KOPT-K1 (cell line): ENCODE results near the gene SLC10A3.

Experiments
- H3K27ac ChIP-seq: fragments of 200-600 bp; sonication (generic); 2 replicates; pipeline ENCODE4 v1.5.1; 2016; ENCODE audit warnings: antibody characterized with exemption, mild to moderate bottlenecking, low read depth, low read length; ENCODE audit not compliant: poor library complexity, severe bottlenecking
- H3K36me3 ChIP-seq: fragments of 200-600 bp; sonication (generic); 2 replicates; pipeline ENCODE4 v1.5.1; 2017; ENCODE audit warnings: antibody characterized with exemption, mild to moderate bottlenecking, low read length, moderate library complexity; ENCODE audit not compliant: insufficient read depth
- H3K9me3 ChIP-seq: fragments of 200-600 bp; sonication (generic); 2 replicates; pipeline ENCODE4 v1.5.1; 2017; ENCODE audit warnings: antibody characterized with exemption, low read length, mild to moderate bottlenecking; ENCODE audit not compliant: insufficient read depth, poor library complexity, severe bottlenecking

SLC10A3 gene, protein sequence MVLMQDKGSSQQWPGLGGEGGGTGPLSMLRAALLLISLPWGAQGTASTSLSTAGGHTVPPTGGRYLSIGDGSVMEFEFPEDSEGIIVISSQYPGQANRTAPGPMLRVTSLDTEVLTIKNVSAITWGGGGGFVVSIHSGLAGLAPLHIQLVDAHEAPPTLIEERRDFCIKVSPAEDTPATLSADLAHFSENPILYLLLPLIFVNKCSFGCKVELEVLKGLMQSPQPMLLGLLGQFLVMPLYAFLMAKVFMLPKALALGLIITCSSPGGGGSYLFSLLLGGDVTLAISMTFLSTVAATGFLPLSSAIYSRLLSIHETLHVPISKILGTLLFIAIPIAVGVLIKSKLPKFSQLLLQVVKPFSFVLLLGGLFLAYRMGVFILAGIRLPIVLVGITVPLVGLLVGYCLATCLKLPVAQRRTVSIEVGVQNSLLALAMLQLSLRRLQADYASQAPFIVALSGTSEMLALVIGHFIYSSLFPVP

DNA sequence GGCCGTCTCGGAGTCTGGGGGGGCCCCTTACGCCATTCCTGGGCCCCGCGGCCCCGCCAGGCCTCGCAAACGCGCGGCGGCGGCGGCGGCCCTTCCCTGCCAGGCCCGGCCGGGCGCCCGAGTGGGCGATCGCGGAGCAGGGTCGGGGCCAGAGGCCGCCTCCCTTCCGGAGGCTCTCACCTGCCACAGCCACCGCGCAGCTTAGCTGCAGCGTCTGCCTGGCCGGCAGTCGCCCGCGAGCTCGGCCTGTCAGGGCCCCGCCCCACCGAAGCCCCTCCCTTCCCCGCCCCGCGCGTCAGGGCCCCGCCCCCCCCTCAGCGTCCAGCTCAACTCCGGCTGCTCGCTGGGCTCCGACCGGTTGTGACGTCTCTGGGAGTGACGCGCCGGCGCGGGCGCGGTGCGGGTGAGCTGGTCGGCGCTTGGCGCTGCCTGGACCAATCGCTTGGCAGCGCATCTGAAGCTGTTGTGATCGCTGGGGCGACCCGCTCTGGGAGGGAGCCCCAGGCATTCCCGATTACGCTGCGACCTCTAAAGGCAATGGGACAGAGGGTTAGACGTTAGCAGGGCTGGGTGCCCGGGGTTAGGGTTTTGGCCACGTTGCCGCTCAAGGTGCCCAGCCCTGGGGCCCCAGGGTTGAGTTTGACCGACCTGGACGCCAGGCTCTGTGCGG, at the start of gene SLC10A3:
SLC10A3 (minus strand) TSS at position 216 of the 670 bp plus-strand sequence. CDS start 1,689 bp downstream, outside the sequence.
- peak within 1 kb of the TSS; percentile 67 for H3K27ac ChIP-seq
- peaks cover under 1% of the 10 kb centered on the region; the same call in 1 of the 2 replicates for H3K36me3 ChIP-seq
- no peaks in the 10 kb centered on the region for H3K9me3 ChIP-seq

GRCh38 chrX:154539077-154539476, 48.6 kb upstream of the SLC10A3 start:
- no peak overlapping the region for H3K27ac ChIP-seq
- H3K36me3 ChIP-seq = peaks cover 50% of the 10 kb centered on the region
- no peaks in the 10 kb centered on the region for H3K9me3 ChIP-seq

DNA sequence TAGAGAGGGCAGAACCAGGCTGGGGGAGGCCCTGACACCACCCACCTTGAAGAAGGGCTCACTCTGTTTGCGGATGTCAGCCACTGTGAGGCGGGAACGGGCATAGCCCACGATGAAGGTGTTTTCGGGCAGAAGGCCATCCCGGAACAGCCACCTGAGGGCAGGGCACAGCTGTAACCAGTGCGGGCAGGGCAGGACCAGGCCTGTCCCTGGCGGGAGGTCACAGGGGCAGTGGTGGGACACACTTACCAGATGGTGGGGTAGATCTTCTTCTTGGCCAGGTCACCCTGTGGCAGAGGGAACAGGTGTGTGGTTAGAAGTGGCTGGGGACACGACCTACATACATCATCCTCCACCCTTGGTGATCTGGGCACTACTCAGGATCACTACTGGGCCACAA, 45.5 kb upstream of the SLC10A3 start:
- Histone ChIP-seq H3K27ac (no peak overlapping the region), H3K36me3 (peaks cover 57% of the 10 kb centered on the region), H3K9me3 (no peaks in the 10 kb centered on the region)

DNA sequence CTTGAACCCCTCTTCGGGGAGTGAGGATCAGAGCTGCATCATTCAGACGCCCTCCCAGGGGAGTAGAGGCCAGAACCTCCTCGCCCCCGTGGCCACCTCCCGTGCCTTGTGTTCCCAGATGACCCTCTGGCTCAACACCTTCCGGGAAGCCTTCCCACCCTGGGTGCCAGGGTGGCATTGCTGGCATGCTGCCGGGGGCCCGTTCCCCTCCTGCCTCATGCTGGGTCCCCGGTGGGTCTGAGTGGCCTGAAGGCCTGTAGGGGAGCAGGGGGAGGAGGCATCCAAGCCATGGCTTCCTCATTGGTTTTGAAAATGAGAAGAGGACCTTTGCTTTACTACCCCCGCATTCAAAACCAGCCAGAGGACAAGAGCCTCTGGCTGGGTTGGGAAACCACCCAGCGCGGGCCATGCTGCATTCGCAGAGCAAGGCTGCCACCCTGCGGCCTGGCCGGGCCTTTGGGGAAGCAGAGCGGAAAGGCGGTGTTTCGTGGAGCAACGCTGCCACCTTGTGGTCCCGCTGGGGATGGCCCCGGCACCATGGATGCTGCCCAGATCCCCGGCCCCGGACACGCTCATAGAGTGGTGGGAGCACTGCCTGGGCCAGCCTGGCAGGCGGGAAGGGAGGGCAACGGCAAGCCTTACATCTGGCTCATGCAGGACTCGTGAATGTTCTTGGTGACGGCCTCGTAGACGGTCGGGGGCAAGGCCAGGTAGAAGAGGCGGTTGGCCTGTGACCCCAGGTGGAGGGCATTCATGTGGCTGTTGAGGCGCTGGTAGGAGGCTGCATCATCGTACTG, 44.3 kb upstream of the SLC10A3 start:
- Histone ChIP-seq H3K9me3 (no peaks in the 10 kb centered on the region), H3K27ac (no peak overlapping the region), H3K36me3 (peaks cover 55% of the 10 kb centered on the region)

DNA sequence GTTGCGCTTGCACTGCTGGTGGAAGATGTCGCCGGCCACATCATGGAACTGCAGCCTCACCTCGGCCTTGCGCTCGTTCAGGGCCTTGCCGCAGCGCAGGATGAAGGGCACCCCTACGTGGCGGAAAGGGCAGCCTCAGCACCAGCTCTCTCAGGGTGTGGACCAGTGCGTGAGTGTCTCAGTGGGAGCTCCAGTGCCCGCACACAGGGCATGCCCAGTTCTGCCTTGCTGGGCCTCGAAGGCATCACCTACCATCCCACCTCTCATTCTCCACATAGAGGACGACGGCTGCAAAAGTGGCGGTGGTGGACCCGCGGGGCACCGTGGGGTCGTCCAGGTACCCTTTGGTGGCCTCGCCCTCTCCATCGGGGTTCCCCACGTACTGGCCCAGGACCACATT, 42.3 kb upstream of the SLC10A3 start:
- Histone ChIP-seq H3K9me3 (no peaks in the 10 kb centered on the region), H3K27ac (no peak overlapping the region), H3K36me3 (peaks cover 44% of the 10 kb centered on the region)

GRCh38 chrX:154531626-154532025, 41.2 kb upstream of the SLC10A3 start:
- H3K36me3 ChIP-seq = peaks cover 44% of the 10 kb centered on the region

DNA sequence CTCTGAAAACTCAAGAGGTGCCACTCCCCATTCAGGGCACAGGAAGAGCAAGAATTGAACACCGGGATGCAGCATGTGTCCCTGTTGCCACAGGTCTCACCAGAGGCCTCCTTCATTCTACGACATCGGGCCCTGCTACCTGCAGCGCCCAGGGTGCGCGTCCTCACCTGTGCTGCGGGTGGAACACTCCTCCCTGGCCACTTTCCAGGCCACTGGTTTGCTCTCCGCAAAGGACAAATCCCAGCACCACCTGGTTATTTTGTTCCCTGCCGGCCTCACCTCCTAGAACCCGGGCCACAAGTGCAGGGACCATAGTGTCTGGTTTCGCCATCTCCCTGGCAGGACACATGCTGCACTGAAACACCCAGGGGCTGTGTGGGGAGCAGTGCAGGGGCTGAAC, 39.9 kb upstream of the SLC10A3 start:
- peaks cover 37% of the 10 kb centered on the region for H3K36me3 ChIP-seq
- H3K9me3 ChIP-seq = no peaks in the 10 kb centered on the region
- H3K27ac ChIP-seq = no peak overlapping the region

More at GRCh38 chrX:154531626-154532025, 41.2 kb upstream of the SLC10A3 start:
- Histone ChIP-seq H3K27ac (no peak overlapping the region), H3K9me3 (no peaks in the 10 kb centered on the region)

DNA sequence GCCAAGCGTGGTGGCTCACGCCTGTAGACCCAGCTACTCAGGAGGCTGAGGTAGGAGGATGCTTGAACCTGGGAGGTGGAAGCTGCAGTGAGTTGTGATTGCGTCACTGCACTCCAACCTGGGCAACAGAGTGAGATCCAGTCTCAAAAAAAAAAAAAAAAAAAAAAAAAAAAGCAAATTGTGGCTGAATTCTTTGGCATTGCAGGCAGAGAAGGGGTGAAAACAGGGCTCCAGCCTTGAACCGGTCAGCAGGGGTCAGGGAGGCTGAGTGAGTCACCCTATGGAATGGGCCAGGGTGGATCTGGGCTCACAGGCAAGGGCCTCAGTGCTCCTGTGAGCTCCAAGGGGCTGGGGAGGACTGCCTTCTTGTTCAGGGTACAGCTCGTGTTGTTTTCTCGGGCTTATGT, 38.8 kb upstream of the SLC10A3 start:
- H3K36me3 ChIP-seq = peaks cover 28% of the 10 kb centered on the region
- no peak overlapping the region for H3K27ac ChIP-seq
- no peaks in the 10 kb centered on the region for H3K9me3 ChIP-seq

DNA sequence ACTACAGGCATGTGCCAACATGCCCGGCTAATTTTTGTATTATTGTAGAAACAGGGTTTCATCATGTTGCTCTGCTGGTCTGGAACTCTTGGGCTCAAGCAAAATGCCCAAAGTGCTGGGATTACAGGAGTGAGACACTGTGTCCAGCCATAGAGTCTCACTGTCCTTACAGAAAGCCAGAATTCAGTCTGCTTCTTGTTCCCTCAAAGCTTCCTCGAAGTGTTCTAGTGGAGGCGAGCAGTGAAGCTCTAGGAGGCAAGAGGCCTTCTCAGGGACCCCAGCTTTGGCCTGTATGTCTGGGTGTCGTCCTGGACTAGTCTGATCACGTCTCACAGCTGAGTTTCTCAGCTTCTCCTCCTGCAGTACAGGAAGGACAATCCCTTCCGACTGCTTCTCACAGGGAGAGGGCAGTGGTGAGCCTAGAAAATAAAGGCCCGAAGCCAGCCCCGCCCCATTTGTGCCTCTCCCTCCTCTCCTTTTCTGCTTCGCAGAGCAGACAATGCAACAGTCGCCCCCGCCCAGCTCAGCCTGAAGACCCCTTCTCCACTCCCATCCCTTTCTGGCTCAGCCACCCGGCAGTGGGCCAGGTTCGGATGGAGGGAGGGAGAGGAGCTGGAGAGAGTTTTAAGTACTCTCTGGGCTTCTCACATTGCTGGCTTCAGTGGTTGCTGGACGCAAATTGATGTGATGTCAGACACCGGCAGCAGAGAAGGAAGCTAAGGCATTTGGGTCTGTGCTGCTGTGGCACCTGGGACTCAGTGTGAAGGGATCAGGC, 36.7 kb upstream of the SLC10A3 start:
- Histone ChIP-seq H3K36me3 (peaks cover 8% of the 10 kb centered on the region; the same call in 1 of the 2 replicates), H3K9me3 (no peaks in the 10 kb centered on the region), H3K27ac (no peak overlapping the region)

DNA sequence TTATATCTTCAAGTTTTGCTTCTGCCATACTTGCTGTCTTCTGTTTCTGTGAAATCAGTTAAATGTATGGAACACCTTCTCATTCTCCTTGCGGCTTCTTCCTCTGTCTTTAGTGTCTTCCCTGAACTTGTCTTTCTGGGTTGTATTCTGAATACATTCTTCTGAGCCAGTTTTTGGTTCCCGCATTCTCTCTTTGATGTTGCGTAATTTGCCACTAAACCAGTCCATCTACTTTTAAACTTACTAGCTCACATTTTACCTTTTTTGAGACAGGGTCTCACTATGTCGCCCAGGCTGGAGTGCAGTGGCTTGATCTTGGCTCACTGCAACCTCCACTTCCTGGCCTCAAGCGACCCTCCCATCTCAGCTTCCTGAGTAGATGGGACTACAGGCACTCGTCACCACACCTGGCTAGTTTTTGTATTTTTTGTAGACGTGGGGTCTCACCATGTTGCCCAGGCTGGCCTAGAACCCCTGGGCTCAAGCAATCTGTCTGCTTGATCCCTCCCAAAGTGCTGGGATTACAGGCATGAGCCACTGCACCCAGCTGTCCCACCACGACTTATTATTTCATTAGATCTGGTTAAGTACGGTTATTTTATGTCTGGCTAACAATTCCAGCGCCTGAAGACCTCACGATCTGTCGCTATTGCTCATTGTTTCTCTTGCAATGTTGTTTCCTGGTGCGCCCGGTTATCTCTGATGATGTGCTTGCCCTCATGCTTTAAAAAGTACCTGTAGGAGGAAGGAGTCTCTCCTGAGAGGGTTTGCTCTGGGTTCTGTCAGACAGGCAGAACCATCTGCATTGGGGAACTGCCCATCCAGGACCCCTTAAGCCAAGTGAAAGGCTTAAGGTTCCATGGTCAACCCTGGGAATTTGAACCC, 35.4 kb upstream of the SLC10A3 start:
- Histone ChIP-seq H3K27ac (no peak overlapping the region), H3K36me3 (peaks cover 4% of the 10 kb centered on the region; the same call in 1 of the 2 replicates), H3K9me3 (no peaks in the 10 kb centered on the region)

DNA sequence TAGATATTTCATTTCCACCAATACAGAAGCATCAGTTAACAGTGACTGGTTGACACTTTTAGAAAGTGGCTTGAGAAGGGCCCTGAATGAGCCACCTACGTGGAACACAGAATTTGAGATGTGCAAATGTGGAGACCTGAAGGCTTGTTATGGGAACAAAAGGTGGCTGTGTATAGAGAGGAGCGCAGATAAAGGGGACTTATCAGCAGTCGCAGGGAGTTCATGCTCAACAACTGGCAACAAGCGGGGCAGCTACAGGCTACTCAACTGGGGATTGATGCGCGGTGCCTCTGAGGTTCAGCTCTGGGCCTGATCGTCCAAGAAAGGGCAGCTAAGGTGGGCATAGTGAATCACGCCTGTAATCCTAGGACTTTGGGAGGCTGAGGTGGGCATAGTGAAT, 29.0 kb upstream of the SLC10A3 start:
- H3K9me3 ChIP-seq = no peaks in the 10 kb centered on the region
- no peak overlapping the region for H3K27ac ChIP-seq
- H3K36me3 ChIP-seq = no peaks in the 10 kb centered on the region

DNA sequence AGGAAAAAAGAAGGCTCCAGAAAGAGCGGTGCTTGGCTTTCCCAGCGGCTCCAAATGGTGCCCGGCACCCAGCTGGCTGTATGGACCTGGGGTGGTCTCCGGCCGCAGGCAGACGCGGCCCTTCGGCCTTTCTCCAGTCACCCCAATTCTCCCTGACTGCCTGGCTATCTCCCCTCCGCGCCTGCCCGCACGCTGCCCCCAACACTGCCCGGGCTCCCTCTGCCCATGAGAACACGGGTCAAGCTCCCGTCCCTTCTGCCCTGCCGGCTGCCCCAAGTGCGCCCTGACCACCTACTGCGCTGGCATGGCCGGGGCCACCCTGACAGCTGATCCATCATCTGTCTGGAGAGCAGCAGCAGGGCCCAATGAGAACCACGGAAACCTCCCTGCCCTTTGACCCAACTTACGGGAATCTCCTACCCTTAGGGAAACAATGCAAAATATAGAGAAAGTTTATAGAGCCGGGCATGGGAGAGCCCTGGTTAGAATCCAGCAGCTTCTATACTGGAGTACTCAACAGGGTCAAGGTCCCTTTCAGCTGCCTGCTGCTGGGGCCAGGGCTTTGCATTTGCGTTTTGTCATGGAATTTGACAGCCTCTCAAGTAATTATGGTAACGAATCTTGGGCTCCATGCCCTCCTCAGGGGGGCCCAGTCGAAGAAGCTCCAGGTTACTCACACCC, 26.8 kb upstream of the SLC10A3 start:
- H3K9me3 ChIP-seq = no peaks in the 10 kb centered on the region
- no peak overlapping the region for H3K27ac ChIP-seq
- no peaks in the 10 kb centered on the region for H3K36me3 ChIP-seq

DNA sequence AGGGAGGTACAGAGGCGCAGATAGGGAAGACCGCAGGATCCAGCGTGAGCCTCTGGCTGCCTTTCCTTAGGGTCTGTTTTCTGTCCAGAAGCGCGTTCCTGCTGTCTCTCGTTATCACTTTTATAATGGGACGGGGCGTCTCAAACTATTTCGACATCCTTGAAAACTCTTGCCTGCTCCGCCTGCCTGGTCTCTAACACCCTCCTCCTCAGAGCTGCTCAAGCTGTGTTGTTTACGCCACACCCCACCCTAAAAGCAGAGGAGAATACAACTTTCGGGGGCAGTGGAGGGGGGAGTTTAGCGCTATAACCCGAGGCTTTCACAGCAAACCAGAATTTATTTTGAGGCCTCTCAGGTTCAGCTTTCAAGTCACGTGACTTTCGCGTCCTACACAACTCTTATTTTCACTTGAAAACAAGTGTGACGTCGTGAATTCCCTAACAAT, 26.2 kb upstream of the SLC10A3 start:
- peak overlapping the region; percentile 59 for H3K27ac ChIP-seq
- H3K9me3 ChIP-seq = no peaks in the 10 kb centered on the region
- H3K36me3 ChIP-seq = no peaks in the 10 kb centered on the region
